ENCODE results near the gene ATP2B2. TPM values are rescaled to one million over a fixed set of nuclear protein-coding genes. Genes with fewer than 3 reads are reported as not detected.

The ATP2B2 gene
- total and polyA plus RNA-seq, 9 of the 15 experiments (the other 6 are each of a cell fraction or from before 2014, with no cell fraction given): 0.06 TPM; not detected in 8

DNA sequence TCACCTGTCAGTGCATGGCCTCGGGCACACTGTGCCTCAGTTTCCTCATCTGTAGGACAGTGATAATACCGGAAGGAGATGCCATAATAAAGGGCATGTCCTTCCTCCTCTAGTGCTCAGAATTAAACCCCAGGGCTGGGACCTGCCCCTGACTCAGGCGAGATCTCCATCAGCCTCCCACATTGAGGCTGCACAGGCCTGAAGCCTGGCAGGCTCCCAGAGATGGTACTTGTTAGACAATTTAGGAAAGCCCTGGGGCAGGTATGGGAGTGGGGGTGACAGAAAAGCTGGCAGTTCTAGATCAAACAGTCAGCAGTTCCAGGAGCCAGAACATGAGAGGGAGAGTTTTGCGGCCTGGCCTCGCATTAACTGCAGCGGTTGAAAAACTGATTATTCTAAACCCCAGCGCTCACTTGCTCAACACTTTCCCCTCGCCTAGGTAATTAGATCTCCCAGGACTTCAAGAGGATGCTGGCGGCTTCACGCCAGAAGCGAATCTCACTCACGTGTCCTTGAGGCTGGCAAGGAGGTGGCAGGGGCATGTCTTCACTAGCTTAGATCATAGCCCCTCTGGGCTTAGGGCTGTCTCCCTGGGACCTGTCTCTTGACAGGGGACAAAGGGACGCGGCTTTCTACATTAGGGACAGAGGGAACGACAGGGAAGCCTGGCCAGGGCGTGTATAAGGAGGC lies 73.1 kb downstream of the ATP2B2 start (continued):
- TF ChIP-seq GABPA (tag; conservative IDR thresholded peaks at IDR 0.05; ENCODE audit: low read depth) (no peak), TEAD1 (CRISPR knock-in tag; IDR thresholded peaks at IDR 0.05) (no peak), ZNF830 (CRISPR knock-in tag; IDR thresholded peaks at IDR 0.05) (no peak)

DNA sequence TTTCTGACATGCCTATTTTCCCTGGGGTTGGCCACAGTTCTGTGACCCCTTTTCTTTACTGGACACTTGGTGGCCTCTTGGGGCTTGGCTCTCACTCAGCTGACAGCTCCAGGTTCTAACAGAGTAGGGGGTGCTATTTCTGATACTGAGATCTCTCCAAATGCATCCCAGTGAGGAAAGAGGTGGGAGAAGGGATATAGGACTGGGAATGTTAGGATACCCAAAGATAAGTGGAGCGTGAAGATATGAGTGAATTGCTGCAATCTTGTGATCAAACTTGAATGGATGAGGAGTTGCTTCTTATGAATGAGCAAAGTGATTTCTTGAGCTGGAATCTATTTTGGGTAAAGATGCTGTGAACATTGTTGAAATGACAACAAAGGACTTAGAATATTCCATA lies 74.6 kb downstream of the ATP2B2 start:
- no peaks in the 10 kb centered on the region for H3K4me1 ChIP-seq (replicated peaks in 1 of 2; ENCODE audit: control insufficient read depth in 2 of 2, insufficient read depth in 2 of 2, low read length in 2 of 2)
- no peaks in the 10 kb centered on the region for H3K36me3 ChIP-seq (ENCODE audit: control insufficient read depth, insufficient read depth, low read length)
- H3K79me2 ChIP-seq (ENCODE audit: control insufficient read depth, insufficient read depth, low read length): no peaks in the 10 kb centered on the region
- no peak overlapping the region for H3K9ac ChIP-seq (ENCODE audit: insufficient read depth in 1 of 2, low read depth in 2 of 2, low read length in 2 of 2)
- H2AFZ ChIP-seq (ENCODE audit: low read depth, low read length): no peak overlapping the region
- no peak overlapping the region for H3K4me2 ChIP-seq (ENCODE audit: insufficient read depth, low read length)
- H3K4me3 ChIP-seq: no peak overlapping the region
- ChIA-PET CTCF (ENCODE audit: low intra/inter-chr PET ratio) (no interaction called here), POLR2A (interaction anchor here (1.0 kb wide), 1 partner anchor 31 kb away, joined by 3 read pairs; no protein-coding TSS in a partner anchor)
- H4K20me1 ChIP-seq (replicated peaks; ENCODE audit: control insufficient read depth, insufficient read depth, low read length): no peaks in the 10 kb centered on the region
- intact Hi-C loops (cut with micrococcal nuclease) (no loop called here), in situ Hi-C loops (cut with MboI) (no loop called here)
- TF ChIP-seq NR2F6 (CRISPR knock-in tag; IDR thresholded peaks at IDR 0.05): no peak
- TF ChIP-seq TRIM24 (IDR thresholded peaks at IDR 0.05): no peak
- TF ChIP-seq NCOA6 (IDR thresholded peaks at IDR 0.05): no peak
- TF ChIP-seq JUNB (CRISPR knock-in tag; conservative IDR thresholded peaks at IDR 0.05): no peak
- TF ChIP-seq, protein P1, sequence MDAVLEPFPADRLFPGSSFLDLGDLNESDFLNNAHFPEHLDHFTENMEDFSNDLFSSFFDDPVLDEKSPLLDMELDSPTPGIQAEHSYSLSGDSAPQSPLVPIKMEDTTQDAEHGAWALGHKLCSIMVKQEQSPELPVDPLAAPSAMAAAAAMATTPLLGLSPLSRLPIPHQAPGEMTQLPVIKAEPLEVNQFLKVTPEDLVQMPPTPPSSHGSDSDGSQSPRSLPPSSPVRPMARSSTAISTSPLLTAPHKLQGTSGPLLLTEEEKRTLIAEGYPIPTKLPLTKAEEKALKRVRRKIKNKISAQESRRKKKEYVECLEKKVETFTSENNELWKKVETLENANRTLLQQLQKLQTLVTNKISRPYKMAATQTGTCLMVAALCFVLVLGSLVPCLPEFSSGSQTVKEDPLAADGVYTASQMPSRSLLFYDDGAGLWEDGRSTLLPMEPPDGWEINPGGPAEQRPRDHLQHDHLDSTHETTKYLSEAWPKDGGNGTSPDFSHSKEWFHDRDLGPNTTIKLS (IDR thresholded peaks at IDR 0.05; ENCODE audit: borderline replicate concordance, low read depth): no peak
- no peak for TF ChIP-seq CBX8 (IDR thresholded peaks at IDR 0.05; ENCODE audit: borderline replicate concordance, extremely low read depth, low read depth, low read length, poor library complexity, severe bottlenecking)
- no peak for TF ChIP-seq GABPA (tag; conservative IDR thresholded peaks at IDR 0.05; ENCODE audit: low read depth)
- TF ChIP-seq, protein P2, sequence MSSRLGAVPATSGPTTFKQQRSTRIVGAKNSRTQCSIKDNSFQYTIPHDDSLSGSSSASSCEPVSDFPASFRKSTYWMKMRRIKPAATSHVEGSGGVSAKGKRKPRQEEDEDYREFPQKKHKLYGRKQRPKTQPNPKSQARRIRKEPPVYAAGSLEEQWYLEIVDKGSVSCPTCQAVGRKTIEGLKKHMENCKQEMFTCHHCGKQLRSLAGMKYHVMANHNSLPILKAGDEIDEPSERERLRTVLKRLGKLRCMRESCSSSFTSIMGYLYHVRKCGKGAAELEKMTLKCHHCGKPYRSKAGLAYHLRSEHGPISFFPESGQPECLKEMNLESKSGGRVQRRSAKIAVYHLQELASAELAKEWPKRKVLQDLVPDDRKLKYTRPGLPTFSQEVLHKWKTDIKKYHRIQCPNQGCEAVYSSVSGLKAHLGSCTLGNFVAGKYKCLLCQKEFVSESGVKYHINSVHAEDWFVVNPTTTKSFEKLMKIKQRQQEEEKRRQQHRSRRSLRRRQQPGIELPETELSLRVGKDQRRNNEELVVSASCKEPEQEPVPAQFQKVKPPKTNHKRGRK (tag; IDR thresholded peaks at IDR 0.05): no peak
- TF ChIP-seq TCF3 (CRISPR knock-in tag; IDR thresholded peaks at IDR 0.05): no peak
- TF ChIP-seq HDGF (IDR thresholded peaks at IDR 0.05): no peak
- TF ChIP-seq, protein P3, sequence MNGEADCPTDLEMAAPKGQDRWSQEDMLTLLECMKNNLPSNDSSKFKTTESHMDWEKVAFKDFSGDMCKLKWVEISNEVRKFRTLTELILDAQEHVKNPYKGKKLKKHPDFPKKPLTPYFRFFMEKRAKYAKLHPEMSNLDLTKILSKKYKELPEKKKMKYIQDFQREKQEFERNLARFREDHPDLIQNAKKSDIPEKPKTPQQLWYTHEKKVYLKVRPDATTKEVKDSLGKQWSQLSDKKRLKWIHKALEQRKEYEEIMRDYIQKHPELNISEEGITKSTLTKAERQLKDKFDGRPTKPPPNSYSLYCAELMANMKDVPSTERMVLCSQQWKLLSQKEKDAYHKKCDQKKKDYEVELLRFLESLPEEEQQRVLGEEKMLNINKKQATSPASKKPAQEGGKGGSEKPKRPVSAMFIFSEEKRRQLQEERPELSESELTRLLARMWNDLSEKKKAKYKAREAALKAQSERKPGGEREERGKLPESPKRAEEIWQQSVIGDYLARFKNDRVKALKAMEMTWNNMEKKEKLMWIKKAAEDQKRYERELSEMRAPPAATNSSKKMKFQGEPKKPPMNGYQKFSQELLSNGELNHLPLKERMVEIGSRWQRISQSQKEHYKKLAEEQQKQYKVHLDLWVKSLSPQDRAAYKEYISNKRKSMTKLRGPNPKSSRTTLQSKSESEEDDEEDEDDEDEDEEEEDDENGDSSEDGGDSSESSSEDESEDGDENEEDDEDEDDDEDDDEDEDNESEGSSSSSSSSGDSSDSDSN (IDR thresholded peaks at IDR 0.05; ENCODE audit: borderline replicate concordance in 1 of 2, low read depth in 2 of 2, low read length in 2 of 2): no peak
- TF ChIP-seq ZKSCAN8 (CRISPR knock-in tag; IDR thresholded peaks at IDR 0.05): no peak
- TF ChIP-seq HMGN3 (IDR thresholded peaks at IDR 0.05; ENCODE audit: borderline replicate concordance, extremely low read depth, insufficient read length, low read depth, low read length): no peak
- TF ChIP-seq BCL6 (CRISPR knock-in tag; IDR thresholded peaks at IDR 0.05): no peak
- H3K27ac ChIP-seq (ENCODE audit: extremely low read depth, low read depth, low read length): no peak overlapping the region
- no peak for FAIRE-seq
- peaks cover 3 to 34% of the 10 kb centered on the region in 2 experiments; a peak in 4 of 5 replicates for H3K27me3 ChIP-seq (ENCODE audit: control insufficient read depth in 2 of 2, insufficient read depth in 2 of 2, low read length in 2 of 2)
- DNase-seq (ENCODE audit: extremely low read depth in 1 of 4, low spot score in 3 of 4): no peak
- ATAC-seq: no peak
- no TSS peak for BruUV-seq (replicated peaks)
- no peaks in the 10 kb centered on the region for H3K9me1 ChIP-seq (ENCODE audit: control insufficient read depth, insufficient read depth, low read length)
- H3K9me3 ChIP-seq (replicated peaks; ENCODE audit: control insufficient read depth, insufficient read depth, low read depth, low read length): no peaks in the 10 kb centered on the region
- WGBS (ENCODE audit: insufficient coverage, low coverage, missing lambda C conversion rate): 0% methylated on average over 1 of the region's 1 CpG
